H1 (cell line): ENCODE data around the gene SFXN4. TPM values are rescaled to one million over a fixed set of nuclear protein-coding genes. Genes with fewer than 3 reads are reported as not detected.

ENCODE experiments used
- CTCF ChIA-PET: fragments of 300-600 bp; sonication (Branson Sonifier 250); formaldehyde crosslinking; loops from one replicate; lab custom pipeline; 2021; ENCODE audit not compliant: partially characterized antibody; lab: Charles Lee
- POLR2A ChIA-PET: fragments of 300-600 bp; sonication (Branson Sonifier 250); formaldehyde crosslinking; loops from one replicate; lab custom pipeline; 2021; ENCODE audit warnings: inconsistent platforms; ENCODE audit not compliant: partially characterized antibody; lab: Charles Lee
- DNase-seq, 2 experiments: peaks; one replicate each; pipeline versions ENCODE4 v3.0.0 to v3.0.0-alpha.2; 2010 to 2022; ENCODE audit warnings: low spot score in 2 of 2, low read depth in 1 of 2, mixed read lengths in 1 of 2
- FAIRE-seq: peaks from 2 replicates; lab custom pipeline; 2011; peaks lifted over from hg19 to GRCh38; lab: Jason Lieb, UNC
- H2AFZ ChIP-seq: 2 replicates; pipeline ENCODE4 v1.8.1; 2012; ENCODE audit warnings: low read length, inconsistent platforms
- H2AK5ac ChIP-seq: 2 replicates; pipeline ENCODE4 v1.6.1; 2013; ENCODE audit warnings: low read depth, low read length
- H2BK120ac ChIP-seq: replicated peaks from 2 replicates; pipeline ENCODE3; 2013; ENCODE audit warnings: low read depth, low read length, inconsistent platforms
- H2BK12ac ChIP-seq: 2 replicates; pipeline ENCODE4 v1.6.1; 2013; ENCODE audit warnings: low read depth, low read length
- H2BK15ac ChIP-seq: 2 replicates; pipeline ENCODE4 v1.6.1; 2013; ENCODE audit warnings: low read length
- H2BK20ac ChIP-seq: 2 replicates; pipeline ENCODE4 v1.6.1; 2013; ENCODE audit warnings: low read length
- H2BK5ac ChIP-seq: 2 replicates; pipeline ENCODE4 v1.6.1; 2013; ENCODE audit warnings: low read depth, low read length
- H3K14ac ChIP-seq: 2 replicates; pipeline ENCODE4 v1.6.1; 2013; ENCODE audit warnings: inconsistent platforms; ENCODE audit not compliant: insufficient read length
- H3K18ac ChIP-seq: 2 replicates; pipeline ENCODE4 v1.6.1; 2013; ENCODE audit warnings: low read length; ENCODE audit errors: extremely low read depth
- H3K23ac ChIP-seq: 2 replicates; pipeline ENCODE4 v1.6.1; 2013; ENCODE audit warnings: inconsistent platforms; ENCODE audit not compliant: insufficient read length
- H3K23me2 ChIP-seq: 2 replicates; pipeline ENCODE4 v1.6.1; 2013; ENCODE audit warnings: low read depth, low read length
- H3K27ac ChIP-seq: 2 replicates; pipeline ENCODE4 v1.6.1; 2011; ENCODE audit warnings: low read depth, low read length, inconsistent platforms
- H3K27me3 ChIP-seq, 4 experiments: replicated peaks in 1 of 4; 1 replicate in 1 of 4; 2 replicates in 3 of 4; pipeline versions ENCODE4 v1.6.1 to v1.8.1; 2011 to 2013; ENCODE audit warnings: low read length in 3 of 4, mild to moderate bottlenecking in 3 of 4, inconsistent platforms in 2 of 4, mixed read lengths in 2 of 4, moderate library complexity in 1 of 4; ENCODE audit not compliant: control insufficient read depth in 3 of 4, insufficient read depth in 3 of 4; ENCODE audit errors: extremely low read depth in 1 of 4
- H3K36me3 ChIP-seq, 4 experiments: 2 replicates each; pipeline versions ENCODE4 v1.6.1 to v1.8.1; 2011 to 2013; ENCODE audit warnings: mild to moderate bottlenecking in 4 of 4, low read length in 3 of 4, moderate library complexity in 2 of 4, control low read depth in 1 of 4, inconsistent platforms in 1 of 4; ENCODE audit not compliant: insufficient read depth in 4 of 4, control insufficient read depth in 2 of 4
- H3K4ac ChIP-seq: replicated peaks from 2 replicates; pipeline ENCODE3; 2013; ENCODE audit warnings: low read length, low read depth, mixed read lengths, inconsistent platforms; ENCODE audit not compliant: insufficient read length
- H3K4me1 ChIP-seq, 4 experiments: replicated peaks in 1 of 4; 1 replicate in 1 of 4; 2 replicates in 3 of 4; pipeline versions ENCODE4 v1.6.1 to v1.8.1; 2011 to 2013; ENCODE audit warnings: low read length in 3 of 4, inconsistent platforms in 2 of 4, mixed read lengths in 1 of 4; ENCODE audit not compliant: insufficient read depth in 4 of 4, control insufficient read depth in 3 of 4
- H3K4me2 ChIP-seq, 2 experiments: 2 replicates each; pipeline versions ENCODE4 v1.6.1 to v1.8.1; 2011 to 2013; ENCODE audit warnings: low read depth in 2 of 2, low read length in 2 of 2, control low read depth in 1 of 2, inconsistent platforms in 1 of 2, mild to moderate bottlenecking in 1 of 2; ENCODE audit not compliant: insufficient read depth in 1 of 2
- H3K4me3 ChIP-seq, 4 experiments: fragments of 200-600, 300-600 bp in 1 of 4; sonication (generic), shearing (Covaris generic), sonication (Bioruptor Twin) in 1 of 4; 2 replicates each; pipeline versions ENCODE4 v1.5.1 to v1.8.1; 2011 to 2016; ENCODE audit warnings: low read length in 4 of 4, low read depth in 3 of 4, control low read depth in 2 of 4, inconsistent platforms in 2 of 4, mild to moderate bottlenecking in 2 of 4, mixed read lengths in 1 of 4, moderate library complexity in 1 of 4; ENCODE audit not compliant: insufficient read depth in 2 of 4; ENCODE audit errors: extremely low read depth in 1 of 4
- H3K56ac ChIP-seq: replicated peaks from 2 replicates; pipeline ENCODE3; 2013; ENCODE audit warnings: low read depth, mild to moderate bottlenecking, mixed read lengths, low read length, inconsistent platforms; ENCODE audit not compliant: insufficient read length
- H3K79me1 ChIP-seq: 2 replicates; pipeline ENCODE4 v1.6.1; 2013; ENCODE audit warnings: low read depth, low read length, control low read depth
- H3K79me2 ChIP-seq, 2 experiments: 2 replicates each; pipeline versions ENCODE4 v1.6.1 to v1.8.1; 2012 to 2013; ENCODE audit warnings: low read length in 2 of 2, mild to moderate bottlenecking in 2 of 2, inconsistent platforms in 1 of 2; ENCODE audit not compliant: insufficient read depth in 2 of 2, control insufficient read depth in 1 of 2
- H3K9ac ChIP-seq, 4 experiments: replicated peaks in 1 of 4; 1 replicate in 1 of 4; 2 replicates in 3 of 4; pipeline versions ENCODE4 v1.6.1 to v1.8.1; 2011 to 2013; ENCODE audit warnings: low read depth in 3 of 4, low read length in 3 of 4, control low read depth in 2 of 4, mild to moderate bottlenecking in 2 of 4, moderate library complexity in 2 of 4, inconsistent platforms in 1 of 4; ENCODE audit errors: extremely low read depth in 1 of 4
- H3K9me3 ChIP-seq, 2 experiments: 2 replicates each; pipeline versions ENCODE4 v1.6.1 to v1.8.1; 2012 to 2013; ENCODE audit warnings: mild to moderate bottlenecking in 2 of 2, moderate library complexity in 2 of 2, control low read depth in 1 of 2, inconsistent platforms in 1 of 2, low read depth in 1 of 2, low read length in 1 of 2, mixed read lengths in 1 of 2; ENCODE audit not compliant: insufficient read depth in 2 of 2
- H4K20me1 ChIP-seq, 2 experiments: replicated peaks in 1 of 2; 2 replicates each; pipeline versions ENCODE3 to v1.8.1; 2011 to 2013; ENCODE audit warnings: inconsistent platforms in 2 of 2, low read length in 2 of 2, mild to moderate bottlenecking in 1 of 2; ENCODE audit not compliant: insufficient read depth in 2 of 2, control insufficient read depth in 1 of 2
- H4K5ac ChIP-seq: 2 replicates; pipeline ENCODE4 v1.6.1; 2013; ENCODE audit warnings: low read length, low read depth, mixed read lengths, inconsistent platforms; ENCODE audit not compliant: insufficient read length
- H4K8ac ChIP-seq: 2 replicates; pipeline ENCODE4 v1.8.0; 2013; ENCODE audit warnings: mild to moderate bottlenecking, moderate library complexity, low read length, inconsistent platforms; ENCODE audit not compliant: insufficient read depth; ENCODE audit errors: extremely low read depth
- H4K91ac ChIP-seq: replicated peaks from 2 replicates; pipeline ENCODE3; 2013; ENCODE audit warnings: low read length, mixed read lengths, inconsistent platforms; ENCODE audit not compliant: insufficient read length
- BRCA1 ChIP-seq: IDR thresholded peaks from 2 replicates; pipeline ENCODE4 v1.6.1; 2012; ENCODE audit warnings: low read depth, low read length, improper control_type of control experiment
- CBX5 ChIP-seq: fragments of 300-800, 300-1000 bp; sonication (generic); IDR thresholded peaks from 2 replicates; pipeline ENCODE4 v1.7.1; 2016; ENCODE audit warnings: antibody characterized with exemption, low read length, low read depth
- KDM1A ChIP-seq: fragments of 200-600, 300-600 bp; sonication (generic); IDR thresholded peaks from 2 replicates; pipeline ENCODE4 v1.7.1; 2016; ENCODE audit warnings: mild to moderate bottlenecking, low read length, borderline replicate concordance
- KDM4A ChIP-seq: IDR thresholded peaks from one replicate; pipeline ENCODE4 v1.7.1; 2012; ENCODE audit warnings: low read depth, mild to moderate bottlenecking, moderate library complexity, low read length, inconsistent platforms; ENCODE audit not compliant: severe bottlenecking
- NANOG ChIP-seq: IDR thresholded peaks from 2 replicates; pipeline ENCODE4 v1.6.1; 2011; ENCODE audit warnings: low read length, low read depth, mild to moderate bottlenecking, inconsistent platforms; ENCODE audit not compliant: insufficient read depth, poor library complexity, severe bottlenecking
- RFX5 ChIP-seq: IDR thresholded peaks from 2 replicates; pipeline ENCODE4 v1.6.1; 2011; ENCODE audit warnings: low read depth, low read length, improper control_type of control experiment, borderline replicate concordance
- SAP30 ChIP-seq: fragments of 300-600 bp; sonication (generic); IDR thresholded peaks from 2 replicates; pipeline ENCODE4 v1.7.1; 2012; ENCODE audit warnings: low read length, moderate library complexity, mild to moderate bottlenecking, inconsistent platforms; ENCODE audit not compliant: insufficient read depth, insufficient replicate concordance
- SIRT6 ChIP-seq: IDR thresholded peaks from one replicate; pipeline ENCODE4 v1.7.1; 2012; ENCODE audit warnings: low read length, inconsistent platforms
- SRF ChIP-seq: IDR thresholded peaks from 2 replicates; pipeline ENCODE4 v1.6.1; 2011; ENCODE audit warnings: mild to moderate bottlenecking, low read depth, low read length, moderate library complexity
- TCF12 ChIP-seq: IDR thresholded peaks from 2 replicates; pipeline ENCODE4 v1.6.1; 2011; ENCODE audit warnings: low read depth, mild to moderate bottlenecking, low read length
- WGBS, 2 experiments: shearing (Covaris generic) in 1 of 2; methylation state at CpG; one replicate each; pipeline versions ENCODE4 v1.1.6 to v1.1.7; 2013 to 2015; ENCODE audit warnings: low lambda C conversion rate in 2 of 2, mixed read lengths in 2 of 2, inconsistent platforms in 1 of 2, low coverage in 1 of 2, missing lambda C conversion rate in 1 of 2; ENCODE audit not compliant: insufficient replicate concordance in 2 of 2, insufficient coverage in 1 of 2, insufficient read length in 1 of 2; ENCODE audit errors: extremely low coverage in 1 of 2, missing lambda C conversion rate in 1 of 2; 5-methylcytosine and 5-hydroxymethylcytosine counted together
- polyA plus RNA-seq, 7 experiments: library from polyadenylated mRNA; depleted of rRNA in 3 of 7; stranded (reverse) in 5 of 7; unstranded in 2 of 7; fragments of >200 nt in 5 of 7; fragments of 200-250 nt in 2 of 7; gene quantifications; 1 replicate in 5 of 7; 2 replicates in 1 of 7; 4 replicates in 1 of 7; pipeline versions ENCODE4 v1.2.1 to v1.2.3, GENCODE V29; 2011 to 2013; ENCODE audit warnings: missing spikeins in 2 of 7, mixed read lengths in 2 of 7
- total RNA-seq: library from RNA; stranded (reverse); fragmentation: NEBNext Ultra II Directional; extraction: Animal tissue kit (Norgen Biotek cat#: 25700); gene quantifications from 2 replicates; pipeline ENCODE4 v1.2.1, GENCODE V29; 2021
- TF ChIP-seq, protein P1 (sequence below): IDR thresholded peaks from 2 replicates; pipeline ENCODE4 v1.6.1; 2012; ENCODE audit warnings: inconsistent platforms

SFXN4 gene
- total and polyA plus RNA-seq, 2 of the 8 experiments (the other 6 are each of a cell fraction or from before 2014, with no cell fraction given): 15.4 to 21.6 TPM

DNA sequence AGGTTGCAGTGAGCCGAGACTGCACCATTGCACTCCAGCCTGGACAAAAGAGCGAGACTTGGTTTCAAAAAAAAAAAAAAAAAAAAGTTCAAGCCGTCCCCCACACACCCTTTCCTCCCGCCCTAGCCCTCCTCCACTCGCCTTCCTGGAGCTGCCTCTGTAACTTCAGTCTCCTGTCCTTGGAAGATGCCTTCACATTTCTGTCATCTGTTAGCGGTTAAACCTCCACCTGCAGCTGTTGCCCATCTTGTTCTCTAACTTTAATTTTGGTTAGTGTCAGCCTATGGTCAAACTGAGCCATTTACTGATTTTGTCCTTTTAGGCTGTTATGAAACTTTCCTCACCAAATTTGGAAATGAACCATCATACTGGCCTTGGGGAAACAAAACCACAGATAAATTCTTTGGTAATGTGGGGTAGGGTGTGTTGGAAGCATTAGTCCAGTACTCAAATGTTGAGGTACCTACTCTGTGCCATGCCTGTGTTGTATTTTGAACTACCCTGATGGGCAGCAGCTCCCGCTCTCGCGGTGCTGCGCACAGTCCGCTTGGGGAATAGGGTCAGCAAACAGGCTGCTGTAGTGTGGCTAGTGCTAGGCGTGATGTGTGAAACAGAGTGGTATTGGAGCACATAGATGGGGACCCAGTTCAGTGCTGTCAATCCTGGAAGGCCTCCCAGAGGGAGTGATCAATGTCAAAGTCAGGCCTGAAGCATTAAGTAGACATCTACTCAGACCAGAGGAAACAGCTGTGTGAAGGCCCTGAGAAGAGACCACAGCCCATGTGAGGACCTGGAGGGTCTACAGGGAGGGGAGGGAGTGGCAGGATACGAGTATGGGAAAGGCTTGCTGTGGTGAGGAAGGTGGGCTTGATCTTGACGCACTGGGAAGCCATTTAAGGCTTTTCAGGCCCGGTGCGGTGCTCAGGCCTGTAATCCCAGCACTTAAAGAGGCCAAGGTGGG lies 26.9 kb downstream of the SFXN4 start:
- no peaks in the 10 kb centered on the region for H3K27me3 ChIP-seq
- H3K23me2 ChIP-seq: no peaks in the 10 kb centered on the region
- no peak overlapping the region for H4K5ac ChIP-seq
- POLR2A ChIA-PET: interaction anchor here (0.7 to 1.5 kb wide), 4 partner anchors 11 to 85 kb away, joined by 3 to 6 read pairs (median 4); no protein-coding TSS in a partner anchor
- no peak overlapping the region for H2BK15ac ChIP-seq
- H2AK5ac ChIP-seq: no peak overlapping the region
- no peak overlapping the region for H4K91ac ChIP-seq
- H3K4me1 ChIP-seq: no peaks in the 10 kb centered on the region
- no peak overlapping the region for H3K9ac ChIP-seq
- H3K23ac ChIP-seq: no peak overlapping the region
- no peak overlapping the region for H3K4me2 ChIP-seq
- H4K8ac ChIP-seq: 0 out of 2 replicates have a peak overlapping the region, but pooled peaks have one; percentile 45
- H2BK20ac ChIP-seq: no peak overlapping the region
- H2BK120ac ChIP-seq: no peak overlapping the region
- no peak overlapping the region for H2BK12ac ChIP-seq
- H3K56ac ChIP-seq: no peak overlapping the region
- 91% methylated on average over 15 of the region's 16 CpGs; no CpG with 5 or more reads in 1 of the 2 experiments for WGBS, 2 experiments
- no peak overlapping the region for H3K4me3 ChIP-seq
- no peak overlapping the region for H3K18ac ChIP-seq
- no peaks in the 10 kb centered on the region for H3K79me2 ChIP-seq
- DNase-seq (no peak), FAIRE-seq (no peak)
- no peak overlapping the region for H3K27ac ChIP-seq
- H4K20me1 ChIP-seq: peaks cover 3 to 7% of the 10 kb centered on the region in 2 experiments
- CTCF ChIA-PET: interaction anchor here (0.6 to 3.0 kb wide), 17 partner anchors 8 to 305 kb away, joined by 3 to 16 read pairs (median 3); no protein-coding TSS in a partner anchor
- no peak overlapping the region for H3K4ac ChIP-seq
- H3K9me3 ChIP-seq: no peaks in the 10 kb centered on the region
- H2AFZ ChIP-seq: no peak overlapping the region
- H2BK5ac ChIP-seq: no peak overlapping the region
- peaks cover 1 to 9% (median 5%) of the 10 kb centered on the region in 4 experiments; a peak in 5 of 8 replicates for H3K36me3 ChIP-seq
- H3K14ac ChIP-seq: no peak overlapping the region
- no peaks in the 10 kb centered on the region for H3K79me1 ChIP-seq
- no peak for TF ChIP-seq RFX5
- no peak for TF ChIP-seq SAP30
- TF ChIP-seq NANOG: no peak
- TF ChIP-seq KDM1A: no peak
- no peak for TF ChIP-seq TCF12
- TF ChIP-seq BRCA1: no peak
- no peak for TF ChIP-seq CBX5
- TF ChIP-seq SIRT6: no peak
- no peak for TF ChIP-seq SRF
- TF ChIP-seq, protein P1, sequence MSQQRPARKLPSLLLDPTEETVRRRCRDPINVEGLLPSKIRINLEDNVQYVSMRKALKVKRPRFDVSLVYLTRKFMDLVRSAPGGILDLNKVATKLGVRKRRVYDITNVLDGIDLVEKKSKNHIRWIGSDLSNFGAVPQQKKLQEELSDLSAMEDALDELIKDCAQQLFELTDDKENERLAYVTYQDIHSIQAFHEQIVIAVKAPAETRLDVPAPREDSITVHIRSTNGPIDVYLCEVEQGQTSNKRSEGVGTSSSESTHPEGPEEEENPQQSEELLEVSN: no peak
- TF ChIP-seq KDM4A: no peak
